ENCODE results near the gene DLG2. TPM values are rescaled to one million over a fixed set of nuclear protein-coding genes. Genes with fewer than 3 reads are reported as not detected.

DLG2 gene
- total and polyA plus RNA-seq, 2 of the 4 experiments (the other 2 are of a cell fraction): 0.31 to 0.36 TPM

- Histone ChIP-seq H3K14ac (replicated peaks; ENCODE audit: low read depth, low read length) (no peak overlapping the region), H2AFZ (replicated peaks; ENCODE audit: low read length, poor library complexity) (no peak overlapping the region), H3K4me1 (ENCODE audit: control insufficient read depth, insufficient read depth, low read length) (no peaks in the 10 kb centered on the region), H3K4me3 (ENCODE audit: insufficient read depth, low read depth, low read length) (no peak overlapping the region), H3K56ac (ENCODE audit: extremely low read depth, insufficient read depth, low read length) (no peak overlapping the region), H3K36me3 (ENCODE audit: control insufficient read depth, insufficient read depth, low read length) (no peaks in the 10 kb centered on the region), H2BK15ac (ENCODE audit: low read depth, low read length) (no peak overlapping the region), H3K9ac (ENCODE audit: low read depth, low read length) (no peak overlapping the region), H3K23ac (ENCODE audit: low read depth, low read length) (no peak overlapping the region), H3K4ac (ENCODE audit: low read depth, low read length) (no peak overlapping the region), H3K79me1 (ENCODE audit: low read depth in 1 of 2, low read length in 2 of 2) (no peaks in the 10 kb centered on the region), H4K91ac (ENCODE audit: insufficient read depth, low read depth, low read length) (no peak overlapping the region), H2BK5ac (ENCODE audit: low read depth, low read length, poor library complexity, severe bottlenecking) (no peak overlapping the region), H3K9me3 (ENCODE audit: control insufficient read depth, insufficient read depth, low read length) (no peaks in the 10 kb centered on the region), H2AK9ac (replicated peaks; ENCODE audit: low read depth, low read length, poor library complexity) (no peak overlapping the region), H4K20me1 (ENCODE audit: insufficient read depth, low read length) (no peaks in the 10 kb centered on the region), H3K9me1 (ENCODE audit: insufficient read depth, low read length) (no peaks in the 10 kb centered on the region), H2BK120ac (ENCODE audit: low read depth, low read length) (no peak overlapping the region), H2AK5ac (ENCODE audit: low read depth, low read length) (no peak overlapping the region), H3K27me3 (ENCODE audit: control insufficient read depth, insufficient read depth, low read length) (no peaks in the 10 kb centered on the region), H3K4me2 (ENCODE audit: low read depth, low read length) (no peak overlapping the region), H4K5ac (ENCODE audit: low read depth, low read length) (no peak overlapping the region), H4K8ac (ENCODE audit: low read depth in 2 of 2, low read length in 2 of 2) (no peak overlapping the region), H2BK20ac (ENCODE audit: low read depth, low read length) (no peak overlapping the region), H3K18ac (ENCODE audit: low read depth, low read length) (no peak overlapping the region), H3K27ac (ENCODE audit: insufficient read depth, low read length) (no peak overlapping the region)
- dilution Hi-C loops (cut with HindIII; ENCODE audit: low sequenced_read_pairs, unreplicated experiment): no loop called here
- CTCF ChIA-PET: no interaction called here
- intact Hi-C loops (cut with micrococcal nuclease): no loop called here
- POLR2A ChIA-PET (ENCODE audit: unreplicated experiment): no interaction called here
- DNase-seq: no peak
- WGBS, 2 experiments (ENCODE audit: extremely low coverage in 2 of 2, insufficient read length in 1 of 2): no CpG with 5 or more reads among the region's 4 CpGs
- no peak for ATAC-seq (ENCODE audit: low read depth)
- no TSS peak for BruUV-seq (replicated peaks)
- in situ Hi-C loops (cut with MboI; ENCODE audit: low sequenced_read_pairs): no loop called here
- no peak for TF ChIP-seq RAD21 (IDR thresholded peaks at IDR 0.05; ENCODE audit: low read length)
- TF ChIP-seq FOS (IDR thresholded peaks at IDR 0.05; ENCODE audit: low read depth, low read length): no peak
- TF ChIP-seq CHD1 (IDR thresholded peaks at IDR 0.05; ENCODE audit: low read depth, low read length): no peak
- no peak for TF ChIP-seq RFX5 (IDR thresholded peaks at IDR 0.05; ENCODE audit: low read depth, low read length)
- TF ChIP-seq MXI1 (IDR thresholded peaks at IDR 0.05; ENCODE audit: borderline replicate concordance, low read depth, low read length): no peak
- no peak for TF ChIP-seq MAZ (IDR thresholded peaks at IDR 0.05; ENCODE audit: borderline replicate concordance, low read depth, low read length)
- no peak for TF ChIP-seq CEBPB (IDR thresholded peaks at IDR 0.05; ENCODE audit: low read depth, low read length)
- no peak for TF ChIP-seq RCOR1 (IDR thresholded peaks at IDR 0.05; ENCODE audit: insufficient replicate concordance, low read length)
- TF ChIP-seq, protein P1, sequence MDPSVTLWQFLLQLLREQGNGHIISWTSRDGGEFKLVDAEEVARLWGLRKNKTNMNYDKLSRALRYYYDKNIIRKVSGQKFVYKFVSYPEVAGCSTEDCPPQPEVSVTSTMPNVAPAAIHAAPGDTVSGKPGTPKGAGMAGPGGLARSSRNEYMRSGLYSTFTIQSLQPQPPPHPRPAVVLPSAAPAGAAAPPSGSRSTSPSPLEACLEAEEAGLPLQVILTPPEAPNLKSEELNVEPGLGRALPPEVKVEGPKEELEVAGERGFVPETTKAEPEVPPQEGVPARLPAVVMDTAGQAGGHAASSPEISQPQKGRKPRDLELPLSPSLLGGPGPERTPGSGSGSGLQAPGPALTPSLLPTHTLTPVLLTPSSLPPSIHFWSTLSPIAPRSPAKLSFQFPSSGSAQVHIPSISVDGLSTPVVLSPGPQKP (IDR thresholded peaks at IDR 0.05; ENCODE audit: borderline replicate concordance, low read depth, low read length): no peak
These were observed 1965.4 kb downstream of the DLG2 start for GRCh38 chr11:83661491-83662350.

All from IMR-90 (cell line).